HG03045 (cell line): Measurements from ENCODE around the gene VAMP8.
"Not testable (repeated sequence)": the region's sequence is repeated elsewhere in the genome, so short reads cannot be mapped to it uniquely, and the experiment has no call there.

Source experiments
- ATAC-seq: cut with Tn5 transposase; IDR thresholded peaks from one replicate; pipeline ENCODE4 v1.9.1; 2021; ENCODE audit warnings: mild to moderate bottlenecking, moderate library complexity; ENCODE audit not compliant: unreplicated experiment

The VAMP8 gene

DNA sequence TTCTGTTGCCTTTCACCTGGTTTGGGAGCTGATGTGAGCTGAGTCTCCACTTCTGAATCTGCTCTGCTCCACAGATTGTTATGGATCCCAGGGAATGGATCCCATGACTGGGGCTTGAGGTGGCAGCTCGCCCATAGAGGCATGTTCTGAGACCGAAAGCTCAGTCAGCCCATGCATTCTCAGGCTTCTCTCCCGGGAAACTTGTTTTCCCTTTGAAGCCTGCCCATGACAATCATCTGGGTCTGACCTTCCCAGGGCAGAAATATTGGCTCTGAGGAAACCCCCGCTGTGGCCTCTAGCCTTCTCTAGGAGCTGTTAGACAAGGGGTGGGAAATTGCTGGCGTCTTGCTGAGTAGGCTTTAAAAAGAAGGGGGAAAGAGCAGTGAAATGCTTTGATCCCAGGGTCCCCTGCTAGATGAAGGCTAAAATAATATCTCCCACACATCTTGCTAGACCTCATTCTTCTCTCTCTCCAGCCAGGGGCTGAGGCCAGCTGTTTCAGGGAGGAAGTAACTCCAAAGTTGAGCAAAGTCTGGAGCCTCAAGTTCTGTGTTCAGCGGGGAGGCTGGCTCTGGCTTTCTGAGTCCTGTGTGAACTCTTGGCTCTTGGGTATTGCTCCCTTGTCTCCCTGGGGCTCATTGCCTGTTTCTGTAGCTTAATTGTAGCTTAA, 2.0 kb downstream of the VAMP8 start:
- ATAC-seq: no peak

DNA sequence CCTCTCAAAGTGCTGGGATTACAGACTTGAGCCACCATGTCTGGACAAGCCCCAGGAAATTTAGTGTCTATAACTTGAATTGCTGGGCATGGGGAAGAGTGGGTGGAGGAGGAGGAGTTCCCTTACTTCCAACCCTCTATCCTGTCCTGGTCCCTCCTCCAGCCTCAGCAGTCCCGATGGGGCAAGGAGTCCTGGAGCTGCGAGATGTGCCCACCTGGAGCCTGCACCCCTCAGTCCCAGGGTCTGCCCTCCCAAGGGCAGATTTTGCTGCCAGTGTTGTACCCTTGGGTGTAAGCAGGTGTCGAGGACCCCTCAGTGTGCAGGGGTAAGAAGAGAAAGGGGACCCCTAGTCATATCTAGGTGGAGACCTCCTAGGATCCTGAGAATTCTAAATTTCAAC, 2.8 kb downstream of the VAMP8 start:
- no peak for ATAC-seq

- no peak for ATAC-seq
These were observed 5.1 kb downstream of the VAMP8 start for GRCh38 chr2:85582492-85582891.

GRCh38 chr2:85583667-85584353, 6.4 kb downstream of the VAMP8 start:
- ATAC-seq: peak; percentile 2

GRCh38 chr2:85584354-85584856, 7.0 kb downstream of the VAMP8 start, which contains the start of gene VAMP5:
Gene VAMP5, plus strand, starts transcription at chr2:85584431. Its CDS starts 60 bp downstream, at chr2:85584491.
- ATAC-seq: peak; percentile 53

DNA sequence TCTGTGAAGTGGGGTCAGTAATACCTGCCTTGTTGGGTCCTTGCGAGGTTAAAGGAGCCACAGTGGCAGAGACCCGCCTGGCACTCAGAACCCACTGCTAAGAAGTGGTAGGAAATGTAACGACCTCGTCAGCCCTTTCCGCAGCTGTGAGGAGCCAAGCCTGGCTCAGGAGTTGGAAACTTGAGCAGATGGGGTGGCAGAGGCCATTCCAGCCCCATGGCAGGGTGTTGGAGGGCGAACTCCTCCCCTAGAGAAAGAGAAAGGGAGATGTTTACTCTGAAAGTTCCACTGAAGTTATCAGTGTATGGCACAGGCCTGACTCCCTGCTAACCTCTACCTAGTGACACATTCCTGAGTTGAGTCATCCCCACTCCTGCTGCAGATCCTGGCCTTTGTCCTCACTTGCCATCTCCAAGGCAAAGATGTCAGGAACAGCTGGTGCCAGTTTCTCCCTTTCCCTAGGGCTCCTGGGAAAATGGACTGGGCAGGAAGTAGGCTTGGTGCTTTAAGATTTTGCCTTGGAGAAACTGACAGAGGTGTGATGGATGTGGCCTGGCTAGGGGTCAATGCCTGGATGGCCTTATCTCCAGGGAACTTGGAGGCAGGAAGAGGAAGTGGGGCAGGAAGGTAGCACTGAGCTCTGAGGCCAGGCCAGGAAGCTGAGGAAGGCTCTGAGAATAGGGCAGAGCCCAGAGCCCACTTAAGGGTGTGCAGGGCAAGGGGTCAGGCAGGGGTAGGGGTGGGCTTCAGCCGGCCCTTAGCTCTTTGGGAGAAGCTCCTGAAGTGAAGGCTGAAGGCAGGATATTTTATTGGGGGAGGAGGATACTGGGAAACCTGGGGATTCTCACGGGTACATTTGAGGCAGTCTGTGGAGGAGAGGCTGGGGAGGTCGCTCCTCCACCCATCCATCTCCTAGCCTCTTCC, 7.7 kb downstream of the VAMP8 start:
- peak; percentile 43 for ATAC-seq

- ATAC-seq: no peak
These were observed 8.4 kb downstream of the VAMP8 start for GRCh38 chr2:85585781-85586105.

DNA sequence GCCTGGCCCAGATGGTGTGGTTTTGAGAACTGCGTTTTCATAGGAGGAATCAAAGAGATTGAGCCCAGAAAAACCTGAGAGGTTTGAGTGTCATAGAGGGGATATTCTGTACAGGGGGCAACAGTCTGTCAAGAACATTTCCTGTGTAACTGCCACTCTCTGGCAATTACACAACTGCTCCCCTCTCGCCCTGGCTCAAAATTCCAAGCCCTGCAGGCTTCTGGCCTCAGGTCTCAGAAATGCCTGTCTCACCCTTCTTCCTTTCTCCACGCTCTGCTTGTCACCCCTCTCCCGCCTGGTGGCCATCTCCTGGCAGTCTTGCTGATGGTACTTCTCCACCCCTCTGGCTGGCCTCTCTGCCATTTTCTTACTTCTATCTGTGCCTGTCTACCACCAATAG, 10.8 kb downstream of the VAMP8 start:
- ATAC-seq: no peak

GRCh38 chr2:85588645-85589044, 11.3 kb downstream of the VAMP8 start:
- ATAC-seq: no peak

GRCh38 chr2:85589181-85589580, 11.8 kb downstream of the VAMP8 start:
- ATAC-seq: no peak

GRCh38 chr2:85589982-85590791, 12.8 kb downstream of the VAMP8 start:
- no peak for ATAC-seq

GRCh38 chr2:85590950-85591349, 13.6 kb downstream of the VAMP8 start:
- ATAC-seq: no peak

- no peak for ATAC-seq
These were observed 14.2 kb downstream of the VAMP8 start for GRCh38 chr2:85591563-85591962.

GRCh38 chr2:85592299-85592698, 14.9 kb downstream of the VAMP8 start:
- not testable (repeated sequence) for ATAC-seq

DNA sequence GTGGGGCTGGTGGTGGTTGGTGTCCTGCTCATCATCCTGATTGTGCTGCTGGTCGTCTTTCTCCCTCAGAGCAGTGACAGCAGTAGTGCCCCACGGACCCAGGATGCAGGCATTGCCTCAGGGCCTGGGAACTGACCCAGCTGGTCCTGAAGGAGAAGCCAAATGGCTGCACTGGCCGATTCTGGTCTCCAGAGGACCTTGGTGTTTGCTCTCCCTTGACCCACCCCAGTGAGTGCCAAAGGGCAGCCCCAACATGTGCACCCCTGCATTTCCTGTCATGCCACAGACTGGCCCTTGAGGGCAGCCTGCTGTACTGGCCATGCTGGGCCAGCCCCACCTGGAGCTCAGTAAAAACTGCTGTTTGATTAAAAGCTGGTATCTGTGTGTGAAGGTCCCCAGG, 15.6 kb downstream of the VAMP8 start:
- no peak for ATAC-seq

DNA sequence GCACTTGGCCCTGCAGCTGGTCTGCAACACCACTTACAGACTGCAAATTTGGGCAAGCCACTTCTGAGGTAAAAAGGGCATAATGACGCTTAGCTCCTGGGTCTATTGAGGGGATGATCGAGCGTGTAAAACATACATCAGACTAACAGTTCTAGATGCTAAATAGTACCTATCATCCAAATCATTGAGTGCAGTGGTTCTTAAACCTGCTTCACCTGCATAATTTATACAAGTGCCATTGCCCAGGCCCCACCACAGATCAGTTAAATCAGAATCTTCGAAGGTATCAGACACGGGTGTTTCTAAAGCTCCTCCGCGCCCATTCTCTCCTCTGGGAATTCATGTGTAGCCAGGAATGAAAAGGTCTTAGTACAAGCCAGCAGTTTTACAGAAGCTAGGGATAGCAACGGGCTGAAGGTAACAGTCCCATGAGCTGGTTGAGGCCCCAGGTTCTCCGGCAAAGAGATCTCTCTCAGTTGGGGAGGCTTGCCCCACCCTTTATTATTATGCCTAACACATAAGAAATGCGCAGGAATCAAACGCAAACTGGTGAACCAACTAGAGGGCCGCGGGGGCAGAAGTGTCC, 17.4 kb downstream of the VAMP8 start:
- no peak for ATAC-seq

- ATAC-seq: peak; percentile 98
These were observed 18.1 kb downstream of the VAMP8 start, which contains the start of gene RNF181 for GRCh38 chr2:85595301-85596025. Gene RNF181, plus strand, starts transcription at chr2:85595745. Its CDS starts 19 bp downstream, at chr2:85595764.

GRCh38 chr2:85596026-85596333, 18.6 kb downstream of the VAMP8 start:
- ATAC-seq: no peak

DNA sequence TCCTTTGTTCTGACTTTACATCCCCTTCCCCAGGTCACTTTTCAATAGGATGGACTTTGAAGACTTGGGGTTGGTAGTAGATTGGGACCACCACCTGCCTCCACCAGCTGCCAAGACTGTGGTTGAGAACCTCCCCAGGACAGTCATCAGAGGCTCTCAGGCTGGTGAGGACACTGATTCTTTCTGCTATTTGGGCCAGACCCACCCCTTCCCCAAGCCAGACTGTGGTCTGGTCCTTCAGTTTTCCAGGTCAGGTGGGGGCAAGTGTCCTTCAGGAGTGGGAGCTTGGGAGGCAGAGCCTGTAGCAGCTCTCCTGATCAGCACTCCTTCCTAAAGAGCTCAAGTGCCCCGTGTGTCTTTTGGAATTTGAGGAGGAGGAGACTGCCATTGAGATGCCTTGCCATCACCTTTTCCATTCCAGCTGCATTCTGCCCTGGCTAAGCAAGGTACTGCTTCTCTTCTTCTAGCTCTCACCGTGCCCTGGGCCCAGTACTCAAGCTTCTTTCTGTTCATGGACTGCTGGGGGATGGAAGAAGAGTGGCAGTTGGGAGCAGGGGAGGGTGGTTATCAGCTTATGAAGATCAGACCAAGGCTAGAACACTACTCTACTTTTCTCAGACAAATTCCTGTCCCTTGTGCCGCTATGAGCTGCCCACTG, 19.2 kb downstream of the VAMP8 start:
- ATAC-seq: no peak
